ENCODE data around the gene WNT7B.

The WNT7B gene

GRCh38 chr22:45974498-45974897 lies 2.5 kb downstream of the WNT7B start:
- no peak for DNase-seq (ENCODE audit: low read depth in 2 of 3, low spot score in 1 of 3)

- DNase-seq (ENCODE audit: low read depth in 2 of 3, low spot score in 1 of 3), result no peak
Measured at GRCh38 chr22:45972889-45973253, 4.1 kb downstream of the WNT7B start.

- DNase-seq (ENCODE audit: low read depth in 2 of 3, low spot score in 1 of 3), result no peak
Measured at GRCh38 chr22:45972091-45972888, 4.7 kb downstream of the WNT7B start.

GRCh38 chr22:45971408-45972028 lies 5.4 kb downstream of the WNT7B start:
- no peak for DNase-seq (ENCODE audit: low read depth in 2 of 3, low spot score in 1 of 3)

GRCh38 chr22:45970705-45971407 lies 6.1 kb downstream of the WNT7B start:
- DNase-seq (ENCODE audit: low read depth in 2 of 3, low spot score in 1 of 3), result no peak

GRCh38 chr22:45969801-45970470 lies 7.0 kb downstream of the WNT7B start:
- DNase-seq (ENCODE audit: low read depth in 2 of 3, low spot score in 1 of 3), result no peak

GRCh38 chr22:45969414-45969799 lies 7.6 kb downstream of the WNT7B start:
- no peak for DNase-seq (ENCODE audit: low read depth in 2 of 3, low spot score in 1 of 3)

- no peak for DNase-seq (ENCODE audit: low read depth in 2 of 3, low spot score in 1 of 3)
Measured at GRCh38 chr22:45968751-45969413, 8.1 kb downstream of the WNT7B start.

- no peak for DNase-seq (ENCODE audit: low read depth in 2 of 3, low spot score in 1 of 3)
Measured at GRCh38 chr22:45968003-45968650, 8.8 kb downstream of the WNT7B start.

- no peak for DNase-seq (ENCODE audit: low read depth in 2 of 3, low spot score in 1 of 3)
Measured at GRCh38 chr22:45966895-45967365, 10.0 kb downstream of the WNT7B start.

GRCh38 chr22:45966320-45966894 lies 10.6 kb downstream of the WNT7B start:
- no peak for DNase-seq (ENCODE audit: low read depth in 2 of 3, low spot score in 1 of 3)

- no peak for DNase-seq (ENCODE audit: low read depth in 2 of 3, low spot score in 1 of 3)
Measured at GRCh38 chr22:45965563-45965962, 11.4 kb downstream of the WNT7B start.

- no peak for DNase-seq (ENCODE audit: low read depth in 2 of 3, low spot score in 1 of 3)
Measured at GRCh38 chr22:45964926-45965527, 11.9 kb downstream of the WNT7B start.

GRCh38 chr22:45964372-45964771 lies 12.6 kb downstream of the WNT7B start:
- DNase-seq (ENCODE audit: low read depth in 2 of 3, low spot score in 1 of 3), result no peak

- no peak for DNase-seq (ENCODE audit: low read depth in 2 of 3, low spot score in 1 of 3)
Measured at GRCh38 chr22:45963821-45964220, 13.1 kb downstream of the WNT7B start.

GRCh38 chr22:45962756-45963324 lies 14.1 kb downstream of the WNT7B start:
- DNase-seq (ENCODE audit: low read depth in 2 of 3, low spot score in 1 of 3), result no peak

- DNase-seq (ENCODE audit: low read depth in 2 of 3, low spot score in 1 of 3), result no peak
Measured at GRCh38 chr22:45962434-45962718, 14.6 kb downstream of the WNT7B start.

GRCh38 chr22:45961679-45962433 lies 15.1 kb downstream of the WNT7B start:
- no peak for DNase-seq (ENCODE audit: low read depth in 2 of 3, low spot score in 1 of 3)

Measured in stimulated activated CD4-positive, alpha-beta T cell treated with anti-CD3 and anti-CD28 coated beads, Interleukin-12 subunit alpha, Interleukin-12 subunit beta, amount 100 ng/mL, for 48 hours (primary cell).